VCaP (cell line): ENCODE results near the gene RECQL5.

Experiments
- H3K27ac ChIP-seq: fragments of 450-650 bp; 2 replicates; pipeline ENCODE4 v1.5.1; 2017
- CTCF ChIP-seq: fragments of 450-650 bp; conservative IDR thresholded peaks from 2 replicates; pipeline ENCODE4 v1.5.1; 2017; ENCODE audit warnings: mild to moderate bottlenecking, moderate library complexity

The RECQL5 gene

GRCh38 chr17:75603123-75603522 is 63.8 kb downstream of the RECQL5 start:
- H3K27ac ChIP-seq, result no peak overlapping the region
- no peak for TF ChIP-seq CTCF

- TF ChIP-seq CTCF, result no peak
- H3K27ac ChIP-seq, result no peak overlapping the region
Measured at GRCh38 chr17:75602644-75603043, 64.3 kb downstream of the RECQL5 start.

GRCh38 chr17:75601057-75601987 is 65.6 kb downstream of the RECQL5 start:
- no peak overlapping the region for H3K27ac ChIP-seq
- no peak for TF ChIP-seq CTCF

DNA sequence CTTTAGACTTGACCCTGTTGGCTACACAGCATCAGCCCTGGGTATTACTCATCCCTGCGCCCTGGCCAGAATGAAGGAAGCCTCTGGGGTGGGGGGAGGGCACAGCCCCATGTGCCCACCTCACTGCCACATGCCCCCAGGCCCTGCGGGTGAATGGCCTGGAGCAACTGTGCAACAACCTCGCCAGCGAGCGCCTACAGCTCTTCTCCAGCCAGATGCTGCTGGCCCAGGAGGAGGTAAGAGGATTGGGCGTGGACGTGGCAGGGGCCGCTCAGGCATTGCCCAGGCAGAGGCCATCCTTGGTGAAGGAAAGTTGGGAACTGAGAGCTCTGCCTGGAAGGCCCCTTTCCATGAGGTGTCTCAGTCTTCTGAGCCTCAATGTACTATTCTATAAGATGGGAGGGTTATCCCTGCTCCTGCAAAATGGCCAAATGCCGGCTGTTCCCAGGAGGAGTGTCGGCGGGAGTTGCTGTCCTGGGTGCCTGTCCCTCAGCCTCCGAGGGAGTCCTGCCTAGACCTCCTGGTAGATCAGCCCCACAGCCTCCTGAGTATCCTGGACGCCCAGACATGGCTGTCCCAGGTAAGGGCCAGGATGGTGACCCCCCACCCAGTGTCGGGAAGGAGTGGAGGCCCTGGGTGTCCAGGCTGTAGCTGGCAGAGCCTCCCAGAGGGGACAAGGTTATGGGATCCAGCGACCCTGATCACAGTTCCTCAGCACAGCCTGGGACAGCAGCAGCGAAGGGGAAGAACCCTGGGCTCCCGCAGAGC is 70.5 kb downstream of the RECQL5 start:
- no peak overlapping the region for H3K27ac ChIP-seq
- TF ChIP-seq CTCF, result no peak

DNA sequence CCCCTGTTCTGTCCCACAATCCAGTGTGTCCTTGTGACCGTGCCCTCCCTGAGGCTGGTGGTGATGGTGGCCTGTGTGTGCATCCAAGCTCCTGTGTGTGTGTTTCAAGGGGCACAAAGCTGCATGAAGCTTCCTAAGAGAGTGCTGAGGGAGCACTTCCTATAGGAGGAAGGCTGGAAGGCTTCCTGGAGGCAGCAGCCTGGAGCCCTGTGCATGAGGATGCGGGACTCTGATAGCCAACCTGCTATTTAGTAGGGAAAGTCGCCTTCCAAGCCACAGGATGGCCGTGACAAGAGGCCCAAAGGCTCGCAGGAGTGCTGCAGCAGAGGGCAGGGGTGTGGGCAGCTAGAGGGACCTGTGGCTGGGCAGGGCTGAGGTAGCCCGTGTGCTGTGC is 71.0 kb downstream of the RECQL5 start:
- H3K27ac ChIP-seq, result no peak overlapping the region
- TF ChIP-seq CTCF, result no peak

DNA sequence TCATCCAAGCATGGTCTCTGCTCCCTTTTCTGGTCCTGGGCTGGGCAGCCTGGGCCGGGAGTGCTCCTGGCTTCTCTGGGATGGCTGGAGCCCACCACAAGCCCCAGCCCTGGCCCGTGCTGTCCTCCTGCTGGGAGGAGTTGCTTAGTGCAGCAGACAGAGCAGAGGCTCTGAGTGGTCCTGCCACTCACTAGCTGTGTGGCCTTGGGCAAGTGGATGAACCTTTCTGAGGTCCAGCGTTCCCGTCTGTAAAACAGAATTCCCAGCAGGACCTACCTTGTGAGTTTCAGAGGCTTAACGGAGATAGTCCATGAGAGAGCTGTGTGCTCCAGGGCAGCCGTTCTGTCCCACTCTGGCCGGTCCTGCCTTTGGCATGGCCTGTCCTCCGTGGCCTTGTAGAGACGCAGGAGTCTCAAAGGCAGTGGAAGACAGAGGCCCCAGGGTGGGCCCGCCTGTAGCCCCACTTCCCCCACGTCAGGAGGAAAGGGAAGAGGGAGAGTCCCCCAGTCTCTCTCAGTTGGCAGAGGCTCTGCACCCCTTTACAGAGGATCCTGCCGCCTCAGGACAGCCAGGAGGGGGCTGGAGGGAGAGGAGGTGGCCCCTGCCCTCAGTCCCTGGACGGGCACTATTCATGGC is 71.6 kb downstream of the RECQL5 start:
- H3K27ac ChIP-seq, result no peak overlapping the region
- TF ChIP-seq CTCF, result no peak
